MM.1S (cell line): ENCODE data around the gene ACOT6.

Source experiments
- CTCF ChIP-seq: fragments of 300-600 bp; sonication (generic); IDR thresholded peaks from 2 replicates; pipeline ENCODE4 v1.5.1; 2016; ENCODE audit warnings: antibody characterized with exemption, low read length, mixed read lengths
- EZH2 ChIP-seq: fragments of 300-600 bp; sonication (generic); optimal IDR thresholded peaks from 2 replicates; pipeline ENCODE3; 2017; ENCODE audit warnings: low read depth, mild to moderate bottlenecking, antibody characterized with exemption, low read length, mixed read lengths

- TF ChIP-seq CTCF (no peak), EZH2 (no peak)
These were observed 48.2 kb downstream of the ACOT6 start for GRCh38 chr14:73660511-73660910.
